ENCODE data around the gene FAU.

Gene FAU

GRCh38 chr11:65104628-65105027 lies 17.3 kb downstream of the FAU start:
- DNase-seq, result no peak

GRCh38 chr11:65103476-65103875 lies 18.5 kb downstream of the FAU start:
- no peak for DNase-seq

DNA sequence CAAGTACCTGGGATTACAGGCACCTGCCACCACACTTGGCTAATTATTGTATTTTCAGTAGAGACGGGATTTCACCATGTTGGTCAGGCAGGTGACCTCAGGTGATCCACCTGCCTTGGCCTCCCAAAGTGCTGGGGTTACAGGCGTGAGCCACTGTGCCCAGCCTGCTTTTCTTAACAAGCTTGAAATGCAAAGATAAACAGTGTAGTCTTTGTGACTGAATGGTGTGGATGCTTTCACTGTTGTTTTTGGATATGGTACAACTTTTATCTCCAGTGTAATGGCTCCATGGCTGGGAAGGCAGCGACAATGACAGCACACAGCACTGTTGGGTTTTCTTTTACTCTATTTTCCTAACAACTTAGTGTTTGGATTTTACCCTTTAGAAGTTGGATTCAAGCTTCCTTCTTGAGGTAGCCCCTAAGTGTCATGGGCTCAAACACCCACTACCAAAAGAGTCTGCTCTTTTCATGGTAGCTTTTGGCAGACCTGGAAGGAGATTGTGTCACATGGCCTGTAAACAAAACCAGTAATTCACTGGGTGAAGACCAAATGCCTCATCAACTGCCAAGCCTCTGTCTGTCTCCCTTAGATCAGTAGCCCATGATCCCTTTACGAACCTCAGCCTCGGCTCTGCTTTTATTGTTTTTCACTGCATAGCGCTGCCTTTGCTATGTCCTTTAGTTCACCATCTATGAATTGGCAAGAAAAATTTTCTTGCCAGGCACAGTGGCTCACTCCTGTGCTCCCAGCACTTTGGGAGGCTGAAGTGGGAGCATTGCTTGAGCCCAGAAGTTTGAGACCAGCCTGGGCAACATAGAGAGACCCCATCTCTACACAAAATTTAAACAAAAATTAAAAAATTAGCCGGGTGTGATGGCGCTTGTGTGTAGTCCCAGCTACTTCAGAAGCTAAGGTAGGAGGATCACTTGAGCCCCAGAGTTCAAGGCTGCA lies 19.5 kb downstream of the FAU start:
- no peak for DNase-seq

- DNase-seq, result no peak
Observed at GRCh38 chr11:65100674-65101350, 21.1 kb downstream of the FAU start.

- no peak for DNase-seq
Observed at GRCh38 chr11:65096926-65097325, 25.0 kb downstream of the FAU start.

DNA sequence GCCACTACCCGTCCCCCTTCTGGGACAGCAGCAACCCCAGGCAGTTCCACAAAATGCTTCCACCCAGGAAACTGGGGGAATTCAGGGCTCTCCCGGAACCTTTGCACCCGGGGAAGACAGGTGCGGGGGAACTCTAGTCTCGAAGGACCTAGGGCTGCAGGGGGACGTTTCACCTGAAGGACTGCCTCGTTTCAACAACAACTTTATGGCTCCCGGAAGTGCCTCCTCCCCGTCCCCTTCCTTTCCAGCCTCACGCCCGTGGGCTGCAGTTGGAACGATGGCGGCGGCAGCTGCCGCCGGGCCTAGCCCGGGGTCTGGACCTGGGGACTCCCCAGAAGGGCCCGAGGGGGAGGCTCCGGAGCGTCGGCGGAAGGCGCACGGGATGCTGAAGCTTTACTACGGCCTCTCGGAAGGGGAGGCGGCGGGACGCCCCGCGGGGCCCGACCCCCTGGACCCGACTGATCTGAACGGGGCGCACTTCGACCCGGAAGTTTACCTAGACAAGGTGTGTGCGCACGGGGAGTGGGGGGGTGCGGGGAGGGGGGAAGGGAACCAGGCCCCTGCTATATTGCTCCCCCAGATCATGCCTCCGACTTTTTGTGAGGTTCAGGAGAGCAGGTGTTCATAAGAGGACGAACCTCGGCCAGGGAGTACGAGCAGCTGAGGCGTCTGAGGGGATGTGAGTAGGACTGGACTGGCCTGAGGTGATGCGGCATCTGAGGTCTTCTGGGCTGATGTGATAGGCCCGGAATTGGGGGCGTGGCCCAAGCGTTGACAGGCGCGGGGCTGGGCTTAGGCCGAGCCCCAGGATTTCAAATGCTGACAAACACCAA lies 25.7 kb downstream of the FAU start, which contains the start of gene VPS51:
Gene VPS51 (plus strand): TSS at position 241 of the 833 bp plus-strand sequence. CDS start 37 bp downstream, at position 278.
- DNase-seq, result peak; percentile 21

DNA sequence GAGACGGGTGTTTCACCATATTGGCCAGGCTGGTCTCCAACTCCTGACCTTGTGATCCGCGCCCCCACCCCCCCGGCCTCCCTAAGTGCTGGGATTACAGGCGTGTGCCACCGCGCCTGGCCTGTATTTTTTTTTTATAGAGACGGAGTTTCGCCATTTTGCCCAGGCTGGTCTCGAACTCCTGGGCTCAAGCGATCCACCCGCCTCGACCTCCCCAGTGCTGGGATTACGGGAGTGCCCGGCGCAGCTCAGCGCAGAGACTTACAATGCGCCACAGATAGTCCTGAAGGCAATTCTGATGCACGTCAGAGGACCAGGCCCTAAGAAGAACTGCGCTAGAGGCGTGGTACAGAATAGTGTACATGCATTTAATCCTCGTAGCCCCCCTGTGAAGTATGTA lies 26.5 kb downstream of the FAU start:
- DNase-seq, result no peak

GRCh38 chr11:65090628-65091027 lies 31.3 kb downstream of the FAU start:
- no peak for DNase-seq

GRCh38 chr11:65089621-65090020 lies 32.3 kb downstream of the FAU start:
- no peak for DNase-seq

- DNase-seq, result no peak
Observed at GRCh38 chr11:65087827-65088226, 34.1 kb downstream of the FAU start.

DNA sequence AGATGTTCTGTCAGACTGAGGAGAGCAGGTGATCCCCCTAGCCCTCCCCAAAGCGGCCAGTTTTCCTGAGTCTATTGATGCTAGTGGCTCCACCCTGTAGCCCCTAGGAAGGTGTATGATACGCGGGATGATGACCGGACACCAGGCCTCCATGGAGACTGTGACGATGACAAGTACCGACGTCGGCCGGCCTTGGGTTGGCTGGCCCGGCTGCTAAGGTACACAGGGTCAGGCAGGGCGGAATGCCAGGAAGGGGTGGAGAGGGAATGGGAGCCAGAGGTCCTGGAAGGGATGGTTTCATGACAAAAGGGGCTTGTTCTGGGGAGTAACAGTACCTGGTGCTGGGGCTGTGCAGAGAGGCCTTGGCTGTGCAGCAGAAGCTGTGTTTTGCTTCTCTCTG lies 34.7 kb downstream of the FAU start:
- no peak for DNase-seq

DNA sequence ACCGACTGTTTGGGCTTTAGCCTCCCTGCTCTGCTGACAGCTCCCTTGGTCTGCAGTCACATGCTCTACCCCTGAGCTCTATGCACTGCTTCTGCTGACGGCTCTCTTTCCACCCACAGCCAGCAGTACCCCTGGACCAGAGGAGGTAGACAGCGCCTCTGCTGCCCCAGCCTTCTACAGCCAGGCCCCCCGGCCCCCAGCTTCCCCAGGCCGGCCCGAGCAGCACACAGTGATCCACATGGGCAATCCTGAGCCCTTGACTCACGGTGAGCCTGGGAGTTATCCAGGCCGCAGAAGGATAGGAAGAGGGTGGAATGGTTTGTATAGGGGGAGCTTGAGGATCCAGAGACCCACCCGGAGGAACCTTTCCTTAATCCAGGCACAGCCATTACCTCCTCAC lies 35.1 kb downstream of the FAU start:
- no peak for DNase-seq

GRCh38 chr11:65085446-65085845 lies 36.5 kb downstream of the FAU start:
- no peak for DNase-seq

GRCh38 chr11:65084598-65085375 lies 37.1 kb downstream of the FAU start:
- no peak for DNase-seq

- DNase-seq, result peak; percentile 56
Observed at GRCh38 chr11:65083834-65084597, 37.9 kb downstream of the FAU start, which contains the start of the genes CDCA5 and ZFPL1. Gene CDCA5 (minus strand): TSS chr11:65084040. CDS start chr11:65083978, 62 bp downstream. Gene ZFPL1 (plus strand): TSS chr11:65084222. CDS start chr11:65084699, 477 bp downstream.

DNA sequence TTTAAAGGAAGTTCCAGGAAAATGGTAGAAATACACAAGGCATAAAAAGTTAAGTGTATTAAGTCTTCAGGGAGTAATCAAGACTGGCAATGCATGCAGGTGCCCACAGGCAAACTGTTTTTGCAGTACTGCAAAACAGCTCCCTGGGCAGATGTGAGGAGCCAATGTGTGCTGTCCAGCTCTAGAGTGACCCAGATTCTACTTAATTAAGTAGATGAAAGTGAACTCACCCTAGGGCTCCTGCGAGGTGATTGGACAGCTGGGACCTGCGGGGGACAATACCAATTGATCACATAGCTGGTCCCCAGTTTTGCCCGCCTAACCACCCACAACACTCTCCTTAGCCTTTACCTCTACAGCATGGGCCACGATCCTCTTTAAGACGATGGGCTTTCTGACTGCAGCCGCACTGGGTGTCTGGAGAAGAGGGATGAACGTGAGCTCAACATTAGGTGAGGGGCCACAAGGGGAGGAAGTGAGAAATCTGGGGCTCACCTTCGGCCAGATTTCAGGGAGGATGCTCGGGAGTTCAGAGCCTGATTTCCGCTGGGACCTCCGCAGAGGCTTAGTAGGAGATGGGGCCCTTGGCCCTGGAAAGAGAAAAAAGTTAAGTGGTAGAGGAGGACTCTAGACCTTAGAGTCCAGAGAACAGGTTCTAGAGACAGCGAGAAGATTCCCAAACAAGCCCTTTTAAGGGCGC lies 38.6 kb downstream of the FAU start:
- no peak for DNase-seq

DNA sequence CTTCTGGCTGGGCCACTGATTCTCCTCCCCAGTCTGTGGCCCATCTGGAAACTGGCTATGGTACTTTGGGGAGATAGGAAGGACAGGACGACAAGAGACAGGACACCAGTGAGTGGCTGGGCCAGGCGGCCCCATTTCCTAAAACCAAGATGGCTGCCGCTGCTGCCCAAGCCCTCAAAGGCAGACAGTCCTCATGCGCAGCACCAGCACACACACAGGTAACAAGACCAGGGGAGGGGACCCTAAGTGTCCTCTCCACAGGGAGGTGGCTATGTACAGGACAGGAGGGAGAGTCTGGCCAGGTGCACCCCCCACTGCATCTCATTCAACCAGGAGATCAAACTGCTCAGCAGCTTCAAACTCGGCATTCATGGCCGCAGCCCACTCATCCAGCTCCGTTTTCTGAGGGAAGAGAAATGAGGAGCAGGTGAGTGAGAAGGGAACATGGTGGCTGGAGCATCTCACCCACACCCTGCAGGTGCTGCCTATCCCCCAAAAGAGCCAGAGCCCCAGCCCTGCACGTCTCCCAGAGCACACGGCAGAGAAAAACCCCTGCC lies 43.1 kb downstream of the FAU start:
- no peak for DNase-seq

DNA sequence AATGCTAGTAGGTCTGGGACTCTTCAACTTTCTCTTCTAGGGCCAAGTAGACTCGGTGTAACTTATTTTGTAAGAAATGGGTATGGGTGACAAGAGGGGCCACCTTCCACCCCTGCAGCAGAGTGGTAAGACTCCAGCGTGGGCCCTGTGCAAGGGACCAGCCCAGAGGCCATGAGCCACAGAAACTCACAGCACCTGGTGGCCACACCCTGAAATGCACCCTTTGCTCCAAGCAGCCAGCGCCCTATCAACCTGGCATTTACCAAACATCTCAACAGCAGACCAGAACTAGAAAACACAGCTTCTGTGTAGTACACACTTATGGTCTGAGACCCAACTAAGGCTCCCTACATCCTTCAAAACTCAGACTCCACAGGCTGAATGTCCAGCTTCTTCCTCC lies 43.8 kb downstream of the FAU start:
- DNase-seq, result no peak

- DNase-seq, result no peak
Observed at GRCh38 chr11:65077451-65077850, 44.5 kb downstream of the FAU start.

DNA sequence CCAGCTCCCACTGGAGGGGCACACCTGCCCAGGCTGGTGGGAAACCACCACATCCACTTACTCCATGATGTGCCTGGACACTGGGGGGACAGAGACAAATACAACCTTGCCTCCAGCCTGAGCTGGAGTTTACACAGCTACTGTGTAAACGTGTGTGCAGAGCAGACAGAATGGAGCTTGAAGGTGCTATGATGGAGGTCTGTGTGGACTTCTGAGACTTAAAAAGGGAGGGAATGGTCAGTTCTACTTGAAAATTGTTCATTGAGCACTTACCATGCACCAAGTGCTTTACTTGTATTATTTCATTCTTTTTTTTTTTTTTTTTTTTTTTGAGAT lies 49.3 kb downstream of the FAU start:
- DNase-seq, result no peak

Measured in GOT3 (cell line).